HepG2 (cell line): ENCODE data around the gene SDK1. TPM values are rescaled to one million over a fixed set of nuclear protein-coding genes. Genes with fewer than 3 reads are reported as not detected.

Experiments used
- ATAC-seq: fragments of 200-7000 bp; cut with Tn5 transposase; 3 replicates; pipeline ENCODE4 v1.9.1; 2020; ENCODE audit warnings: mild to moderate bottlenecking, moderate library complexity
- BruUV-seq: library from RNA; stranded (reverse); fragments of 400-500 nt; replicated peaks from 2 replicates; lab custom pipeline; 2021; lab: Mats Ljungman, UMichigan
- CTCF ChIA-PET: fragments of 300-600 bp; formaldehyde crosslinking; extraction: SDS; loops from one replicate; lab custom pipeline; 2021; ENCODE audit warnings: low total read pairs, inconsistent platforms, low intra/inter-chr PET ratio; lab: Yijun Ruan, JAX
- POLR2A ChIA-PET: fragments of 350-600 bp; sonication (Branson Sonifier 250); formaldehyde crosslinking; loops from one replicate; lab custom pipeline; 2020; ENCODE audit warnings: antibody characterized with exemption, inconsistent platforms; lab: Yijun Ruan, JAX
- DNase-seq: peaks from one replicate; pipeline ENCODE4 v3.0.0-alpha.2; 2015; ENCODE audit warnings: low spot score
- FAIRE-seq: peaks from 3 replicates; lab custom pipeline; 2011; peaks lifted over from hg19 to GRCh38; lab: Jason Lieb, UNC
- H2AFZ ChIP-seq: one replicate; pipeline ENCODE4 v1.6.1; 2011; ENCODE audit warnings: low read length, inconsistent platforms
- H3K27ac ChIP-seq: fragments of 300-600 bp; 3 replicates; pipeline ENCODE4 v1.8.0; 2011; ENCODE audit warnings: mixed run types, mild to moderate bottlenecking, mixed read lengths, low read length, inconsistent platforms; ENCODE audit not compliant: insufficient read depth; ENCODE audit errors: extremely low read length
- H3K27me3 ChIP-seq, 2 experiments: fragments of 200-600 bp in 1 of 2; 2 replicates in 1 of 2; 3 replicates in 1 of 2; pipeline versions ENCODE4 v1.6.0 to v1.8.0; 2011; ENCODE audit warnings: low read length in 2 of 2, mild to moderate bottlenecking in 2 of 2, moderate library complexity in 2 of 2, inconsistent platforms in 1 of 2; ENCODE audit not compliant: insufficient read depth in 2 of 2, control insufficient read depth in 1 of 2
- H3K36me3 ChIP-seq, 2 experiments: fragments of 200-600 bp in 1 of 2; replicated peaks in 1 of 2; 2 replicates in 1 of 2; 3 replicates in 1 of 2; pipeline versions ENCODE4 v1.5.1 to v1.8.0; 2011; ENCODE audit warnings: low read length in 2 of 2, inconsistent platforms in 1 of 2; ENCODE audit not compliant: insufficient read depth in 2 of 2, control insufficient read depth in 1 of 2
- H3K4me1 ChIP-seq: 2 replicates; pipeline ENCODE4 v1.5.1; 2012; ENCODE audit warnings: low read length, inconsistent platforms; ENCODE audit not compliant: insufficient read depth
- H3K4me2 ChIP-seq: 2 replicates; pipeline ENCODE4 v1.6.0; 2011; ENCODE audit warnings: low read depth, low read length, inconsistent platforms
- H3K4me3 ChIP-seq, 3 experiments: fragments of 200-600 bp in 1 of 3; sonication (generic), shearing (Covaris generic) in 1 of 3; replicated peaks in 1 of 3; 2 replicates each; pipeline ENCODE4 v1.5.1; 2011 to 2016; ENCODE audit warnings: low read length in 3 of 3, inconsistent platforms in 2 of 3, low read depth in 2 of 3, mild to moderate bottlenecking in 2 of 3, control low read depth in 1 of 3, mixed read lengths in 1 of 3; ENCODE audit not compliant: insufficient read depth in 1 of 3
- H3K79me2 ChIP-seq: one replicate; pipeline ENCODE4 v1.6.1; 2011; ENCODE audit warnings: low read length, inconsistent platforms; ENCODE audit not compliant: insufficient read depth
- H3K9ac ChIP-seq: 2 replicates; pipeline ENCODE4 v1.6.0; 2011; ENCODE audit warnings: mild to moderate bottlenecking, low read depth, low read length, inconsistent platforms; ENCODE audit not compliant: insufficient read depth
- H3K9me3 ChIP-seq: 2 replicates; pipeline ENCODE4 v1.5.1; 2012; ENCODE audit warnings: mild to moderate bottlenecking, low read length
- H4K20me1 ChIP-seq: 2 replicates; pipeline ENCODE4 v1.6.0; 2011; ENCODE audit warnings: inconsistent platforms, mild to moderate bottlenecking, low read length, moderate library complexity; ENCODE audit not compliant: insufficient read depth
- GABPA ChIP-seq, 2 experiments: IDR thresholded peaks; 2 replicates each; pipeline ENCODE4 v1.6.1; 2011 to 2016; ENCODE audit warnings: low read depth in 2 of 2, low read length in 1 of 2, missing biosample characterization in 1 of 2, missing genetic modification characterization in 1 of 2
- KLF12 ChIP-seq: sonication (generic); formaldehyde crosslinking; IDR thresholded peaks from 2 replicates; pipeline ENCODE4 v1.4.0; 2020; ENCODE audit warnings: missing genetic modification reagents, borderline replicate concordance
- ZNF577 ChIP-seq: sonication (generic); formaldehyde crosslinking; IDR thresholded peaks from 2 replicates; pipeline ENCODE4 v1.4.0; 2020; ENCODE audit warnings: mild to moderate bottlenecking, low read depth, missing genetic modification reagents, borderline replicate concordance
- WGBS: methylation state at CpG from one replicate; pipeline ENCODE4 v1.1.6; 2017; ENCODE audit warnings: low lambda C conversion rate; 5-methylcytosine and 5-hydroxymethylcytosine counted together
- in situ Hi-C: cut with HindIII; loops from 2 replicates; pipeline ENCODE4 v1.10.0; 2017; ENCODE audit warnings: low pct_unique_long_range_greater_than_20kb; ENCODE audit not compliant: extremely low pct_ligation_motif_present
- intact Hi-C: fragments of 100-400 bp; cut with micrococcal nuclease; formaldehyde crosslinking; loops from one replicate; pipeline ENCODE4 v1.10.0; 2022; ENCODE audit not compliant: unreplicated experiment
- polyA plus RNA-seq, 8 experiments: library from polyadenylated mRNA; depleted of rRNA in 3 of 8; stranded (reverse) in 7 of 8; unstranded in 1 of 8; fragments of >200 nt; fragmentation: Illumina TruSeq in 4 of 8; extraction: Trizol in 4 of 8; gene quantifications; 2 replicates each; pipeline versions ENCODE4 v1.2.1 to v1.2.3, GENCODE V29; 2011 to 2016; ENCODE audit warnings: low read depth in 4 of 8, missing spikeins in 1 of 8, mixed read lengths in 1 of 8; ENCODE audit not compliant: insufficient read depth in 1 of 8
- total RNA-seq, 5 experiments: library from RNA; depleted of rRNA; stranded (reverse); fragments of >200 nt; fragmentation: Illumina TruSeq; extraction: Trizol; gene quantifications; 2 replicates each; pipeline ENCODE4 v1.2.3, GENCODE V29; 2016; ENCODE audit warnings: low read depth in 1 of 5
- TF ChIP-seq, protein P1 (sequence below): IDR thresholded peaks from 2 replicates; pipeline ENCODE4 v1.6.1; 2012; ENCODE audit warnings: inconsistent platforms
- TF ChIP-seq, protein P2 (sequence below): sonication (generic); formaldehyde crosslinking; IDR thresholded peaks from 2 replicates; pipeline ENCODE4 v1.4.0; 2020; ENCODE audit warnings: missing genetic modification reagents, borderline replicate concordance
- TF ChIP-seq, protein P3 (sequence below): sonication (generic); formaldehyde crosslinking; conservative IDR thresholded peaks from 2 replicates; pipeline ENCODE4 v1.8.0; 2022; ENCODE audit warnings: missing genetic modification reagents
- TF ChIP-seq, protein P4 (sequence below): IDR thresholded peaks from 2 replicates; pipeline ENCODE4 v1.6.1; 2016; ENCODE audit warnings: low read depth, control low read depth

SDK1 gene
- total and polyA plus RNA-seq, 2 of the 13 experiments (the other 11 are each of a cell fraction or from before 2014, with no cell fraction given), result 0.35 to 2.4 TPM

DNA sequence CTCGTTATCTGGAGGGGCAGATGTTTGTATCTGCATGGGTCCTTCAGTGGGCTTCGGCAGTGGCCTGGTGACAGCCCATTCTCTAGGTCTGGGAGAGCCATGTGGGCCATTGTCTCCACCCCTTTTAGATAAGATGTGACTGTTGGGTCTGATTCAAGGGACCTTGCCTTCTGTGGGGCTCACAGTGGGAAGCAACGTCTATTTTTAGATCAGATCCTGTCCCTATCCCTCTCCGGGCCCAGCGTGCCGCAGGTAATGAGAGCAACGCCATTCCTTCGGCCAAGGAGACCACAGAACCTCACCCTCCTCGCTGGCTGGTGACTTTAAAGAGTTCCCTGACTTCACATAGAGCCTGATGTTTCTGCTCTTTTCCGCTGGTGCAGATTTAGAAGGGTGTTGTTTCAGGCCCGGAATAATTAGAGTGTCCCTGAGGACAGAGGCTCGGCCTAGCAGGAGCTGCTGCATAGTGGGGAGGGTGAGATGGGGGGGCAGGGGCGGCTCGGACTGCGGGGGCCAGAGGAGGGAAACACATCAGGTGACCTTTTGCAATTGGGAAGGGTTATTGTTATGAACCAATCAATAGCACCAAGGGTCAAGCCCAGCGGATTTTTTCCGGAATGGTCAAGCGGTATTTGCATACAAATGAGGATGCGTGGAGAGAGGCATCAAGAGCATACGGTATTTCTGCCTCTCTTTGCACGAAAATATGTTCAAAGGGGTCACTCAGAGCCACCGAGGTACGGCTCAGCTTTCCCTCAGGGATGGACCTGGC lies 878.0 kb downstream of the SDK1 start:
- 82% methylated on average over 21 of the region's 23 CpGs for WGBS
- H2AFZ ChIP-seq, result no peak overlapping the region
- BruUV-seq, result no TSS peak
- H3K79me2 ChIP-seq, result no peaks in the 10 kb centered on the region
- ATAC-seq (no peak), FAIRE-seq (no peak), DNase-seq (no peak)
- no peaks in the 10 kb centered on the region for H4K20me1 ChIP-seq
- ChIA-PET CTCF (no interaction called here), POLR2A (no interaction called here)
- H3K36me3 ChIP-seq, result no peaks in the 10 kb centered on the region
- H3K27ac ChIP-seq, result no peak overlapping the region
- no peak for TF ChIP-seq ZNF577 (CRISPR knock-in tag)
- no peaks in the 10 kb centered on the region for H3K9me3 ChIP-seq
- intact Hi-C loops, result no loop called here
- H3K4me3 ChIP-seq, result no peak overlapping the region
- H3K4me2 ChIP-seq, result no peak overlapping the region
- no peaks in the 10 kb centered on the region for H3K4me1 ChIP-seq
- no peaks in the 10 kb centered on the region for H3K27me3 ChIP-seq
- no peak overlapping the region for H3K9ac ChIP-seq
- in situ Hi-C loops, result no loop called here

DNA sequence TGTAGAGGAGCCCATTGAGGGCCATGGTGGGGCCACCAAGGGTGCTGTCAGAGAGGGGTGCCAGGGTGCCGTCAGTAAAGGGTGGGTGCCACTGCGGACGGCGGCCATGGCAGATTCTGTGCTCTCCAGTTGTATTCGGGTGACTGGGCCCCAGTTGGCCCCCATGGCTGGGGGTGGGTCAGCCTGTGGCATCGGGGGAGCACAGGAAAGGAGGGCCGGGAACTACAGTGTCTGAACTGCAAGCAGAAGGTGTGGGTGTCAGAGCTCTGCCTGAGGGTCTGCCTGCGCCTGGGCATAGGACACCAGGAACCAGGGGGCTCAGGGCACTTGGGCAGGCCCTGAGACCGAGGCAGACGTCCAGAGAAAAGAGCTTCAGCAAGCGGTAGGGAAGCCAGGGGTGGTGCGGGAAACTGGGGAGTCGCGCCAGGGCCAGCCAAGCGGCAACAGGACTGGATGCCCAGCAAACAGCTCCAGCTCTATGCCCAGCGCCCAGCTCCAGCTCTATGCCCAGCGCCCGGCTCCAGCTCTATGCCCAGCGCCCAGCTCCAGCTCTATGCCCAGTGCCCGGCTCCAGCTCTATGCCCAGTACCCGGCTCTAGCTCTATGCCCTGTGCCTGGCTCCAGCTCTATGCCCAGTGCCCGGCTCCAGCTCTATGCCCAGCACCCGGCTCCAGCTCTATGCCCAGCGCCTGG lies 878.8 kb downstream of the SDK1 start:
- in situ Hi-C loops, result no loop called here
- TF ChIP-seq, protein P1, sequence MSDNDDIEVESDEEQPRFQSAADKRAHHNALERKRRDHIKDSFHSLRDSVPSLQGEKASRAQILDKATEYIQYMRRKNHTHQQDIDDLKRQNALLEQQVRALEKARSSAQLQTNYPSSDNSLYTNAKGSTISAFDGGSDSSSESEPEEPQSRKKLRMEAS, result no peak
- TF ChIP-seq, protein P2, sequence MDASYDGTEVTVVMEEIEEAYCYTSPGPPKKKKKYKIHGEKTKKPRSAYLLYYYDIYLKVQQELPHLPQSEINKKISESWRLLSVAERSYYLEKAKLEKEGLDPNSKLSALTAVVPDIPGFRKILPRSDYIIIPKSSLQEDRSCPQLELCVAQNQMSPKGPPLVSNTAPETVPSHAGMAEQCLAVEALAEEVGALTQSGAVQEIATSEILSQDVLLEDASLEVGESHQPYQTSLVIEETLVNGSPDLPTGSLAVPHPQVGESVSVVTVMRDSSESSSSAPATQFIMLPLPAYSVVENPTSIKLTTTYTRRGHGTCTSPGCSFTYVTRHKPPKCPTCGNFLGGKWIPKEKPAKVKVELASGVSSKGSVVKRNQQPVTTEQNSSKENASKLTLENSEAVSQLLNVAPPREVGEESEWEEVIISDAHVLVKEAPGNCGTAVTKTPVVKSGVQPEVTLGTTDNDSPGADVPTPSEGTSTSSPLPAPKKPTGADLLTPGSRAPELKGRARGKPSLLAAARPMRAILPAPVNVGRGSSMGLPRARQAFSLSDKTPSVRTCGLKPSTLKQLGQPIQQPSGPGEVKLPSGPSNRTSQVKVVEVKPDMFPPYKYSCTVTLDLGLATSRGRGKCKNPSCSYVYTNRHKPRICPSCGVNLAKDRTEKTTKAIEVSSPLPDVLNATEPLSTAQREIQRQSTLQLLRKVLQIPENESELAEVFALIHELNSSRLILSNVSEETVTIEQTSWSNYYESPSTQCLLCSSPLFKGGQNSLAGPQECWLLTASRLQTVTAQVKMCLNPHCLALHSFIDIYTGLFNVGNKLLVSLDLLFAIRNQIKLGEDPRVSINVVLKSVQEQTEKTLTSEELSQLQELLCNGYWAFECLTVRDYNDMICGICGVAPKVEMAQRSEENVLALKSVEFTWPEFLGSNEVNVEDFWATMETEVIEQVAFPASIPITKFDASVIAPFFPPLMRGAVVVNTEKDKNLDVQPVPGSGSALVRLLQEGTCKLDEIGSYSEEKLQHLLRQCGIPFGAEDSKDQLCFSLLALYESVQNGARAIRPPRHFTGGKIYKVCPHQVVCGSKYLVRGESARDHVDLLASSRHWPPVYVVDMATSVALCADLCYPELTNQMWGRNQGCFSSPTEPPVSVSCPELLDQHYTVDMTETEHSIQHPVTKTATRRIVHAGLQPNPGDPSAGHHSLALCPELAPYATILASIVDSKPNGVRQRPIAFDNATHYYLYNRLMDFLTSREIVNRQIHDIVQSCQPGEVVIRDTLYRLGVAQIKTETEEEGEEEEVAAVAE (CRISPR knock-in tag), result no peak
- TF ChIP-seq, protein P3, sequence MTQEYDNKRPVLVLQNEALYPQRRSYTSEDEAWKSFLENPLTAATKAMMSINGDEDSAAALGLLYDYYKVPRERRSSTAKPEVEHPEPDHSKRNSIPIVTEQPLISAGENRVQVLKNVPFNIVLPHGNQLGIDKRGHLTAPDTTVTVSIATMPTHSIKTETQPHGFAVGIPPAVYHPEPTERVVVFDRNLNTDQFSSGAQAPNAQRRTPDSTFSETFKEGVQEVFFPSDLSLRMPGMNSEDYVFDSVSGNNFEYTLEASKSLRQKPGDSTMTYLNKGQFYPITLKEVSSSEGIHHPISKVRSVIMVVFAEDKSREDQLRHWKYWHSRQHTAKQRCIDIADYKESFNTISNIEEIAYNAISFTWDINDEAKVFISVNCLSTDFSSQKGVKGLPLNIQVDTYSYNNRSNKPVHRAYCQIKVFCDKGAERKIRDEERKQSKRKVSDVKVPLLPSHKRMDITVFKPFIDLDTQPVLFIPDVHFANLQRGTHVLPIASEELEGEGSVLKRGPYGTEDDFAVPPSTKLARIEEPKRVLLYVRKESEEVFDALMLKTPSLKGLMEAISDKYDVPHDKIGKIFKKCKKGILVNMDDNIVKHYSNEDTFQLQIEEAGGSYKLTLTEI (CRISPR knock-in tag), result no peak
- TF ChIP-seq, protein P4, sequence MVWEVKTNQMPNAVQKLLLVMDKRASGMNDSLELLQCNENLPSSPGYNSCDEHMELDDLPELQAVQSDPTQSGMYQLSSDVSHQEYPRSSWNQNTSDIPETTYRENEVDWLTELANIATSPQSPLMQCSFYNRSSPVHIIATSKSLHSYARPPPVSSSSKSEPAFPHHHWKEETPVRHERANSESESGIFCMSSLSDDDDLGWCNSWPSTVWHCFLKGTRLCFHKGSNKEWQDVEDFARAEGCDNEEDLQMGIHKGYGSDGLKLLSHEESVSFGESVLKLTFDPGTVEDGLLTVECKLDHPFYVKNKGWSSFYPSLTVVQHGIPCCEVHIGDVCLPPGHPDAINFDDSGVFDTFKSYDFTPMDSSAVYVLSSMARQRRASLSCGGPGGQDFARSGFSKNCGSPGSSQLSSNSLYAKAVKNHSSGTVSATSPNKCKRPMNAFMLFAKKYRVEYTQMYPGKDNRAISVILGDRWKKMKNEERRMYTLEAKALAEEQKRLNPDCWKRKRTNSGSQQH (CRISPR knock-in tag), result no peak
- TF ChIP-seq KLF12 (CRISPR knock-in tag), result no peak
- TF ChIP-seq GABPA (IDR thresholded peaks at IDR 0.05; ENCODE audit: low read depth, low read length), result no peak
- no peak for TF ChIP-seq GABPA (CRISPR knock-in tag; IDR thresholded peaks at IDR 0.05; ENCODE audit: low read depth)

More for the DNA sequence above, 878.8 kb downstream of the SDK1 start:
- DNase-seq (no peak), ATAC-seq (no peak), FAIRE-seq (no peak)
- WGBS, result 81% methylated on average over 11 of the region's 24 CpGs
- ChIA-PET CTCF (no interaction called here), POLR2A (no interaction called here)
- intact Hi-C loops, result no loop called here
- Histone ChIP-seq H4K20me1 (no peaks in the 10 kb centered on the region), H3K4me1 (no peaks in the 10 kb centered on the region), H2AFZ (no peak overlapping the region), H3K9ac (no peak overlapping the region), H3K4me3 (no peak overlapping the region), H3K9me3 (no peaks in the 10 kb centered on the region), H3K27me3 (no peaks in the 10 kb centered on the region), H3K79me2 (no peaks in the 10 kb centered on the region), H3K27ac (no peak overlapping the region), H3K36me3 (no peaks in the 10 kb centered on the region), H3K4me2 (no peak overlapping the region)
- BruUV-seq, result no TSS peak
